ENCODE results near the gene NHLRC2. TPM values are rescaled to one million over a fixed set of nuclear protein-coding genes. Genes with fewer than 3 reads are reported as not detected.

NHLRC2 gene
- total and polyA plus RNA-seq, 2 experiments from 2014 or later = 15.5 to 28.1 TPM

DNA sequence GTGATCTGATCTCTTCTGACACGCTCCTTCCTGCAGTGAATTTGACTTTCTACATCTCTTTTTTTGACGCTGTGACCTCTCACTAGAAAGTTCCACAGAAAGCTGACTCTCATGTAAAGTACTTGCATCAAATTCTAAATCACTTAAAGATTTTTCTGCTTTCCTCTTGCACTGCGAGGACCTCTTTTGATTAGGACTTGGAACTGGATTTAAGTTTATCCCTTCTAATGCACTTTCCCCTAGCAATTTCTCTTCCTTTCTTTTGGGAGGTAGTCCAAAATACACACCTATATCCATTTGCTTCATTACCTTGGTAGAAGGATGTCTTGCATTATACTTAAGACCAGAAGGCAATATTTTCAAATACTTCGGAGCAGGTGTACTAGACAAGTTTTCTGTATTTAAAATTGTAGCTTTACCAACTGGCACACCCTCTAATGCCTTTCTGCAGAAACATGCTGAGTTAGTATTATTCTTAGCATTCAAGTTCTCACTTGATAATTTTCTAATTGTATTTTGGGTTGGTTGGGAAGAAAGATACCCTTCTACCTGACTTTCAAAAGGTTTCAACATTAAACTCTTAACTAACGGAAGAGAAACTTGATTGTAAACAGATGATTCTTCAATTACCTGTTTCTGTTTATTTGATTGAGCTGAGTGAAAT, 5.2 kb upstream of the NHLRC2 start:
- Histone ChIP-seq H3F3A (replicated peaks; ENCODE audit: low read depth) (no peaks in the 10 kb centered on the region), H3K36me3 (ENCODE audit: insufficient read depth) (no peaks in the 10 kb centered on the region), H3K4me1 (ENCODE audit: insufficient read depth) (peaks cover 8% of the 10 kb centered on the region), H4K20me1 (replicated peaks; ENCODE audit: insufficient read depth) (no peaks in the 10 kb centered on the region), H3K4me2 (no peak overlapping the region), H3K9me2 (ENCODE audit: insufficient read depth) (no peaks in the 10 kb centered on the region), H3K27ac (ENCODE audit: low read depth) (no peak overlapping the region), H3K27me3 (ENCODE audit: insufficient read depth) (no peaks in the 10 kb centered on the region), H3K4me3 (no peak overlapping the region), H3K79me2 (replicated peaks; ENCODE audit: insufficient read depth) (0 out of 2 replicates have a peak, but pooled peaks cover 5% of the 10 kb centered on the region), H2AFZ (no peak overlapping the region)
- ATAC-seq (no peak), DNase-seq (ENCODE audit: low spot score) (no peak)
- Mint-ChIP-seq H3K27me3 (ENCODE audit: insufficient read depth, low read depth, poor library complexity) (peaks cover 5% of the 10 kb centered on the region), H3K36me3 (ENCODE audit: low read depth) (peaks cover 13% of the 10 kb centered on the region; the same call in 2 of the 3 replicates), H3K27ac (no peak overlapping the region), H3K4me1 (peaks cover 25% of the 10 kb centered on the region; the same call in 2 of the 3 replicates), H3K9me3 (no peaks in the 10 kb centered on the region), H3K4me3 (no peak overlapping the region)
- TF ChIP-seq, protein P1, sequence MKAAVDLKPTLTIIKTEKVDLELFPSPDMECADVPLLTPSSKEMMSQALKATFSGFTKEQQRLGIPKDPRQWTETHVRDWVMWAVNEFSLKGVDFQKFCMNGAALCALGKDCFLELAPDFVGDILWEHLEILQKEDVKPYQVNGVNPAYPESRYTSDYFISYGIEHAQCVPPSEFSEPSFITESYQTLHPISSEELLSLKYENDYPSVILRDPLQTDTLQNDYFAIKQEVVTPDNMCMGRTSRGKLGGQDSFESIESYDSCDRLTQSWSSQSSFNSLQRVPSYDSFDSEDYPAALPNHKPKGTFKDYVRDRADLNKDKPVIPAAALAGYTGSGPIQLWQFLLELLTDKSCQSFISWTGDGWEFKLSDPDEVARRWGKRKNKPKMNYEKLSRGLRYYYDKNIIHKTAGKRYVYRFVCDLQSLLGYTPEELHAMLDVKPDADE (IDR thresholded peaks at IDR 0.05) = no peak
- TF ChIP-seq CREB1 (CRISPR knock-in tag; IDR thresholded peaks at IDR 0.05; ENCODE audit: low read depth) = no peak
- no peak for TF ChIP-seq ZNF114 (CRISPR knock-in tag; IDR thresholded peaks at IDR 0.05)
- TF ChIP-seq STAT1 (IDR thresholded peaks at IDR 0.05; ENCODE audit: unreplicated experiment) = no peak
- TF ChIP-seq, protein P2, sequence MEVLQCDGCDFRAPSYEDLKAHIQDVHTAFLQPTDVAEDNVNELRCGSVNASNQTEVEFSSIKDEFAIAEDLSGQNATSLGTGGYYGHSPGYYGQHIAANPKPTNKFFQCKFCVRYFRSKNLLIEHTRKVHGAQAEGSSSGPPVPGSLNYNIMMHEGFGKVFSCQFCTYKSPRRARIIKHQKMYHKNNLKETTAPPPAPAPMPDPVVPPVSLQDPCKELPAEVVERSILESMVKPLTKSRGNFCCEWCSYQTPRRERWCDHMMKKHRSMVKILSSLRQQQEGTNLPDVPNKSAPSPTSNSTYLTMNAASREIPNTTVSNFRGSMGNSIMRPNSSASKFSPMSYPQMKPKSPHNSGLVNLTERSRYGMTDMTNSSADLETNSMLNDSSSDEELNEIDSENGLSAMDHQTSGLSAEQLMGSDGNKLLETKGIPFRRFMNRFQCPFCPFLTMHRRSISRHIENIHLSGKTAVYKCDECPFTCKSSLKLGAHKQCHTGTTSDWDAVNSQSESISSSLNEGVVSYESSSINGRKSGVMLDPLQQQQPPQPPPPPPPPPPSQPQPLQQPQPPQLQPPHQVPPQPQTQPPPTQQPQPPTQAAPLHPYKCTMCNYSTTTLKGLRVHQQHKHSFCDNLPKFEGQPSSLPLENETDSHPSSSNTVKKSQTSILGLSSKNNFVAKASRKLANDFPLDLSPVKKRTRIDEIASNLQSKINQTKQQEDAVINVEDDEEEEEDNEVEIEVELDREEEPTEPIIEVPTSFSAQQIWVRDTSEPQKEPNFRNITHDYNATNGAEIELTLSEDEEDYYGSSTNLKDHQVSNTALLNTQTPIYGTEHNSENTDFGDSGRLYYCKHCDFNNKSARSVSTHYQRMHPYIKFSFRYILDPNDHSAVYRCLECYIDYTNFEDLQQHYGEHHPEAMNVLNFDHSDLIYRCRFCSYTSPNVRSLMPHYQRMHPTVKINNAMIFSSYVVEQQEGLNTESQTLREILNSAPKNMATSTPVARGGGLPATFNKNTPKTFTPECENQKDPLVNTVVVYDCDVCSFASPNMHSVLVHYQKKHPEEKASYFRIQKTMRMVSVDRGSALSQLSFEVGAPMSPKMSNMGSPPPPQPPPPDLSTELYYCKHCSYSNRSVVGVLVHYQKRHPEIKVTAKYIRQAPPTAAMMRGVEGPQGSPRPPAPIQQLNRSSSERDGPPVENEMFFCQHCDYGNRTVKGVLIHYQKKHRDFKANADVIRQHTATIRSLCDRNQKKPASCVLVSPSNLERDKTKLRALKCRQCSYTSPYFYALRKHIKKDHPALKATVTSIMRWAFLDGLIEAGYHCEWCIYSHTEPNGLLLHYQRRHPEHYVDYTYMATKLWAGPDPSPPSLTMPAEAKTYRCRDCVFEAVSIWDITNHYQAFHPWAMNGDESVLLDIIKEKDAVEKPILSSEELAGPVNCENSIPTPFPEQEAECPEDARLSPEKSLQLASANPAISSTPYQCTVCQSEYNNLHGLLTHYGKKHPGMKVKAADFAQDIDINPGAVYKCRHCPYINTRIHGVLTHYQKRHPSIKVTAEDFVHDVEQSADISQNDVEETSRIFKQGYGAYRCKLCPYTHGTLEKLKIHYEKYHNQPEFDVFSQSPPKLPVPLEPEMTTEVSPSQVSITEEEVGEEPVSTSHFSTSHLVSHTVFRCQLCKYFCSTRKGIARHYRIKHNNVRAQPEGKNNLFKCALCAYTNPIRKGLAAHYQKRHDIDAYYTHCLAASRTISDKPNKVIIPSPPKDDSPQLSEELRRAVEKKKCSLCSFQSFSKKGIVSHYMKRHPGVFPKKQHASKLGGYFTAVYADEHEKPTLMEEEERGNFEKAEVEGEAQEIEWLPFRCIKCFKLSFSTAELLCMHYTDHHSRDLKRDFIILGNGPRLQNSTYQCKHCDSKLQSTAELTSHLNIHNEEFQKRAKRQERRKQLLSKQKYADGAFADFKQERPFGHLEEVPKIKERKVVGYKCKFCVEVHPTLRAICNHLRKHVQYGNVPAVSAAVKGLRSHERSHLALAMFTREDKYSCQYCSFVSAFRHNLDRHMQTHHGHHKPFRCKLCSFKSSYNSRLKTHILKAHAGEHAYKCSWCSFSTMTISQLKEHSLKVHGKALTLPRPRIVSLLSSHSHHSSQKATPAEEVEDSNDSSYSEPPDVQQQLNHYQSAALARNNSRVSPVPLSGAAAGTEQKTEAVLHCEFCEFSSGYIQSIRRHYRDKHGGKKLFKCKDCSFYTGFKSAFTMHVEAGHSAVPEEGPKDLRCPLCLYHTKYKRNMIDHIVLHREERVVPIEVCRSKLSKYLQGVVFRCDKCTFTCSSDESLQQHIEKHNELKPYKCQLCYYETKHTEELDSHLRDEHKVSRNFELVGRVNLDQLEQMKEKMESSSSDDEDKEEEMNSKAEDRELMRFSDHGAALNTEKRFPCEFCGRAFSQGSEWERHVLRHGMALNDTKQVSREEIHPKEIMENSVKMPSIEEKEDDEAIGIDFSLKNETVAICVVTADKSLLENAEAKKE (CRISPR knock-in tag; IDR thresholded peaks at IDR 0.05) = no peak

Measured in GM23338 (cell line).